Adipose tissue (tissue), 3 donors: ENCODE data around the gene NR2C2AP. TPM values are rescaled to one million over a fixed set of nuclear protein-coding genes. Genes with fewer than 3 reads are reported as not detected.
"Not testable (repeated sequence)": the region's sequence is repeated elsewhere in the genome, so short reads cannot be mapped to it uniquely, and the experiment has no call there.

Experiments
- H3K27ac ChIP-seq: one replicate; pipeline ENCODE4 v1.5.1; 2013; ENCODE audit warnings: low read depth, low read length
- WGBS, 3 donors: extraction: QIAGEN DNeasy Blood & Tissue Kit; methylation state at CpG; one replicate each; pipeline ENCODE4 v1.1.7; 2013; 5-methylcytosine and 5-hydroxymethylcytosine counted together
- polyA plus RNA-seq, 3 donors: library from polyadenylated mRNA; stranded (reverse); fragments of 200-250 nt; gene quantifications; one replicate each; pipeline ENCODE4 v1.2.3, GENCODE V29; 2013
- donor health status: healthy with polysubstance abuse.
- donor health status: Bipolar disorder and iron deficiency.
- donor health status: healthy.

NR2C2AP gene
- 10 to 100 TPM in 2 of 3 donors, 1 to 10 TPM in 1; 9.3 to 16.0 (median 15.5) TPM for polyA plus RNA-seq

GRCh38 chr19:19203012-19203856 lies at the start of gene NR2C2AP:
Gene NR2C2AP, minus strand, starts transcription at chr19:19203414. Its CDS starts 354 bp downstream, at chr19:19203060.
- no peak within 1 kb of the TSS for H3K27ac ChIP-seq
- WGBS, 3 donors: 5 to 7% (median 6%) methylated on average over 58 to 60 of the region's 60 CpGs

- H3K27ac ChIP-seq: no peak overlapping the region
- 39 to 50% (median 49%) methylated on average over 5 of the region's 5 CpGs for WGBS, 3 donors
Measured at GRCh38 chr19:19250196-19250801, 47.1 kb upstream of the NR2C2AP start.

GRCh38 chr19:19240476-19240875 lies 37.3 kb upstream of the NR2C2AP start:
- WGBS, 3 donors: 68 to 84% (median 78%) methylated on average over 9 of the region's 9 CpGs
- H3K27ac ChIP-seq: no peak overlapping the region

- no peak overlapping the region for H3K27ac ChIP-seq
Measured at GRCh38 chr19:19239675-19240074, 36.5 kb upstream of the NR2C2AP start.

- H3K27ac ChIP-seq: no peak overlapping the region
- 69 to 86% (median 86%) methylated on average over 18 of the region's 18 CpGs for WGBS, 3 donors
Measured at GRCh38 chr19:19238126-19238894, 35.1 kb upstream of the NR2C2AP start.

- no peak overlapping the region for H3K27ac ChIP-seq
Measured at GRCh38 chr19:19236173-19236572, 33.0 kb upstream of the NR2C2AP start.

GRCh38 chr19:19234220-19234816 lies 31.1 kb upstream of the NR2C2AP start:
- H3K27ac ChIP-seq: no peak overlapping the region
- WGBS, 3 donors: 85 to 90% (median 89%) methylated on average over 2 of the region's 2 CpGs

- H3K27ac ChIP-seq: no peak overlapping the region
- WGBS, 3 donors: 70 to 80% (median 80%) methylated on average over 18 to 19 of the region's 19 CpGs
Measured at GRCh38 chr19:19232261-19232721, 29.1 kb upstream of the NR2C2AP start.

- 78 to 87% (median 84%) methylated on average over 9 of the region's 9 CpGs for WGBS, 3 donors
- H3K27ac ChIP-seq: no peak overlapping the region
Measured at GRCh38 chr19:19230999-19231398, 27.8 kb upstream of the NR2C2AP start.

- H3K27ac ChIP-seq: no peak overlapping the region
- WGBS, 3 donors: 71 to 86% (median 83%) methylated on average over 3 of the region's 3 CpGs
Measured at GRCh38 chr19:19229701-19230100, 26.5 kb upstream of the NR2C2AP start.

GRCh38 chr19:19227217-19227616 lies 24.0 kb upstream of the NR2C2AP start:
- no peak overlapping the region for H3K27ac ChIP-seq
- 80 to 85% (median 84%) methylated on average over 4 of the region's 4 CpGs for WGBS, 3 donors

- 56 to 71% (median 63%) methylated on average over 9 to 10 of the region's 10 CpGs for WGBS, 3 donors
- no peak overlapping the region for H3K27ac ChIP-seq
Measured at GRCh38 chr19:19226663-19227062, 23.4 kb upstream of the NR2C2AP start.

- no peak overlapping the region for H3K27ac ChIP-seq
- WGBS, 3 donors: 77 to 80% (median 78%) methylated on average over 5 of the region's 5 CpGs
Measured at GRCh38 chr19:19226204-19226603, 23.0 kb upstream of the NR2C2AP start.

- WGBS, 3 donors: 2 to 4% (median 2%) methylated on average over 57 to 59 of the region's 59 CpGs
- H3K27ac ChIP-seq: no peak overlapping the region
Measured at GRCh38 chr19:19224852-19225494, 21.8 kb upstream of the NR2C2AP start.

- 66 to 72% (median 68%) methylated on average over 17 of the region's 17 CpGs for WGBS, 3 donors
- H3K27ac ChIP-seq: no peak overlapping the region
Measured at GRCh38 chr19:19224150-19224851, 21.1 kb upstream of the NR2C2AP start.

- WGBS, 3 donors: 52 to 81% (median 70%) methylated on average over 6 of the region's 6 CpGs
- no peak overlapping the region for H3K27ac ChIP-seq
Measured at GRCh38 chr19:19223636-19224035, 20.4 kb upstream of the NR2C2AP start.

GRCh38 chr19:19223060-19223459 lies 19.8 kb upstream of the NR2C2AP start:
- H3K27ac ChIP-seq: no peak overlapping the region
- WGBS, 3 donors: 84 to 85% (median 85%) methylated on average over 5 of the region's 5 CpGs

- not testable (repeated sequence) for H3K27ac ChIP-seq
- WGBS, 3 donors: 80 to 84% (median 83%) methylated on average over 8 of the region's 8 CpGs
Measured at GRCh38 chr19:19221000-19221399, 17.8 kb upstream of the NR2C2AP start.
